Neural cell (in vitro differentiated cells): ENCODE results near the gene NOS1AP. TPM values are rescaled to one million over a fixed set of nuclear protein-coding genes. Genes with fewer than 3 reads are reported as not detected.

Experiments
- H2AFZ ChIP-seq: fragments of 200-600, 300-800 bp; sonication (generic), shearing (Covaris generic); 2 replicates; pipeline ENCODE4 v1.6.0; 2014; ENCODE audit warnings: low read depth, mild to moderate bottlenecking, antibody characterized with exemption, low read length, moderate library complexity
- H3F3A ChIP-seq: fragments of 200-600 bp; shearing (Covaris generic); 2 replicates; pipeline ENCODE4 v1.6.1; 2016; ENCODE audit warnings: mild to moderate bottlenecking, moderate library complexity, mixed read lengths, antibody characterized with exemption, low read length; ENCODE audit not compliant: insufficient read depth, poor library complexity, severe bottlenecking
- H3K27ac ChIP-seq: fragments of 200-600, 300-800 bp; sonication (generic), shearing (Covaris generic); 2 replicates; pipeline ENCODE4 v1.5.1; 2014; ENCODE audit warnings: mild to moderate bottlenecking, low read length, moderate library complexity
- H3K27me3 ChIP-seq: fragments of 300-800, 200-600 bp; sonication (generic), shearing (Covaris generic); 2 replicates; pipeline ENCODE4 v1.6.0; 2014; ENCODE audit warnings: mild to moderate bottlenecking, low read depth, low read length, moderate library complexity; ENCODE audit not compliant: insufficient read depth
- H3K36me3 ChIP-seq: fragments of 300-800, 200-600 bp; sonication (generic), shearing (Covaris generic); 2 replicates; pipeline ENCODE4 v1.5.1; 2014; ENCODE audit warnings: mild to moderate bottlenecking, antibody characterized with exemption, low read length, moderate library complexity; ENCODE audit not compliant: insufficient read depth
- H3K4me2 ChIP-seq: fragments of 300-800, 200-600 bp; sonication (generic), shearing (Covaris generic); 2 replicates; pipeline ENCODE4 v1.6.0; 2014; ENCODE audit warnings: mild to moderate bottlenecking, low read length
- H3K4me3 ChIP-seq: fragments of 300-800, 200-600 bp; sonication (generic), shearing (Covaris generic); 2 replicates; pipeline ENCODE4 v1.5.1; 2014; ENCODE audit warnings: mild to moderate bottlenecking, low read length, moderate library complexity
- H3K79me2 ChIP-seq: fragments of 200-600 bp; shearing (Covaris generic); replicated peaks from 2 replicates; pipeline ENCODE4 v1.6.0; 2014; ENCODE audit warnings: mild to moderate bottlenecking, low read length, moderate library complexity; ENCODE audit not compliant: insufficient read depth
- H3K9ac ChIP-seq: fragments of 300-800, 200-600 bp; sonication (generic), shearing (Covaris generic); 2 replicates; pipeline ENCODE4 v1.6.1; 2016; ENCODE audit warnings: mild to moderate bottlenecking, low read length, mixed read lengths
- H3K9me2 ChIP-seq: fragments of 200-600 bp; shearing (Covaris generic); 2 replicates; pipeline ENCODE4 v1.6.1; 2016; ENCODE audit warnings: mild to moderate bottlenecking, low read length, mixed read lengths; ENCODE audit not compliant: insufficient read depth
- H3K9me3 ChIP-seq: fragments of 200-600, 300-800 bp; sonication (generic), shearing (Covaris generic); 2 replicates; pipeline ENCODE4 v1.6.1; 2016; ENCODE audit warnings: mild to moderate bottlenecking, mixed run types, low read length, moderate library complexity, mixed read lengths
- H4K20me1 ChIP-seq: fragments of 200-600 bp; shearing (Covaris generic); 2 replicates; pipeline ENCODE4 v1.6.1; 2016; ENCODE audit warnings: mild to moderate bottlenecking, mixed run types; ENCODE audit not compliant: insufficient read depth
- CTCF ChIP-seq: fragments of 450-650 bp; IDR thresholded peaks from 2 replicates; pipeline ENCODE4 v1.5.1; 2014; ENCODE audit warnings: antibody characterized with exemption, mild to moderate bottlenecking, moderate library complexity; ENCODE audit not compliant: poor library complexity, severe bottlenecking
- EP300 ChIP-seq: fragments of 450-650 bp; conservative IDR thresholded peaks from 2 replicates; pipeline ENCODE4 v1.6.1; 2014; ENCODE audit warnings: antibody characterized with exemption, mild to moderate bottlenecking, moderate library complexity; ENCODE audit not compliant: poor library complexity, severe bottlenecking
- EZH2 ChIP-seq: fragments of 200-600, 300-800 bp; shearing (Covaris generic), sonication (generic); IDR thresholded peaks from 2 replicates; pipeline ENCODE4 v1.6.1; 2014; ENCODE audit warnings: antibody characterized with exemption, low read length, borderline replicate concordance, mild to moderate bottlenecking; ENCODE audit not compliant: insufficient read depth, poor library complexity, severe bottlenecking
- MXI1 ChIP-seq: fragments of 450-650 bp; conservative IDR thresholded peaks from 2 replicates; pipeline ENCODE4 v1.6.1; 2014; ENCODE audit warnings: antibody characterized with exemption, mild to moderate bottlenecking; ENCODE audit not compliant: poor library complexity, severe bottlenecking
- POLR2AphosphoS5 ChIP-seq: IDR thresholded peaks from 2 replicates; pipeline ENCODE4 v1.6.1; 2012
- RAD21 ChIP-seq: fragments of 450-650 bp; conservative IDR thresholded peaks from 2 replicates; pipeline ENCODE4 v1.6.1; 2014; ENCODE audit warnings: antibody characterized with exemption, mild to moderate bottlenecking, moderate library complexity
- REST ChIP-seq: IDR thresholded peaks from 2 replicates; pipeline ENCODE4 v1.6.1; 2012; ENCODE audit warnings: borderline replicate concordance
- SMC3 ChIP-seq: fragments of 450-650 bp; conservative IDR thresholded peaks from 2 replicates; pipeline ENCODE4 v1.6.1; 2014; ENCODE audit warnings: antibody characterized with exemption, mild to moderate bottlenecking, moderate library complexity; ENCODE audit not compliant: poor library complexity
- TAF1 ChIP-seq: IDR thresholded peaks from 2 replicates; pipeline ENCODE4 v1.6.1; 2012; ENCODE audit warnings: low read depth
- polyA plus RNA-seq: library from polyadenylated mRNA; depleted of rRNA; stranded (reverse); fragments of >200 nt; gene quantifications from 2 replicates; pipeline ENCODE4 v1.2.3, GENCODE V29; 2014

The NOS1AP gene
- polyA plus RNA-seq, 1 donor from 2014 or later = 5.3 TPM

- H3K9me3 ChIP-seq = no peaks in the 10 kb centered on the region
- no peak overlapping the region for H3K9ac ChIP-seq
- no peaks in the 10 kb centered on the region for H3K9me2 ChIP-seq
- H3K79me2 ChIP-seq = no peaks in the 10 kb centered on the region
- H3K36me3 ChIP-seq = no peaks in the 10 kb centered on the region
- no peak overlapping the region for H3K4me2 ChIP-seq
- no peaks in the 10 kb centered on the region for H3F3A ChIP-seq
- H3K27ac ChIP-seq = no peak overlapping the region
- no peaks in the 10 kb centered on the region for H4K20me1 ChIP-seq
- TF ChIP-seq SMC3 (no peak), EP300 (no peak), EZH2 (no peak), REST (no peak), TAF1 (no peak), MXI1 (no peak), POLR2AphosphoS5 (no peak), RAD21 (no peak), CTCF (no peak)
- H2AFZ ChIP-seq = no peak overlapping the region
- H3K4me3 ChIP-seq = no peak overlapping the region
- H3K27me3 ChIP-seq = no peaks in the 10 kb centered on the region
Measured at GRCh38 chr1:162033428-162033827, 36.1 kb upstream of the NOS1AP start.

GRCh38 chr1:162035241-162035640 lies 34.2 kb upstream of the NOS1AP start:
- no peak overlapping the region for H3K4me2 ChIP-seq
- no peaks in the 10 kb centered on the region for H3K36me3 ChIP-seq
- H2AFZ ChIP-seq = no peak overlapping the region
- H3K9me3 ChIP-seq = no peaks in the 10 kb centered on the region
- TF ChIP-seq REST (no peak), TAF1 (no peak), SMC3 (no peak), EP300 (no peak)
- no peaks in the 10 kb centered on the region for H3K27me3 ChIP-seq
- H3K9ac ChIP-seq = no peak overlapping the region
- H3F3A ChIP-seq = no peaks in the 10 kb centered on the region
- no peaks in the 10 kb centered on the region for H3K9me2 ChIP-seq
- no peaks in the 10 kb centered on the region for H3K79me2 ChIP-seq
- no peak overlapping the region for H3K4me3 ChIP-seq
- H4K20me1 ChIP-seq = no peaks in the 10 kb centered on the region
- no peak overlapping the region for H3K27ac ChIP-seq
